Spinal cord (tissue), 10 donors: ENCODE data around the gene RASGRF2. TPM values are rescaled to one million over a fixed set of nuclear protein-coding genes. Genes with fewer than 3 reads are reported as not detected.

ENCODE experiments used
- DNase-seq, 6 donors: peaks; one replicate each; pipeline versions ENCODE4 v3.0.0 to v3.0.0-alpha.2; 2013 to 2015; ENCODE audit warnings: low spot score in 6 of 6, low read depth in 4 of 6
- H3K27ac ChIP-seq: one replicate; pipeline ENCODE4 v1.5.1; 2013; ENCODE audit warnings: low read depth, low read length, control low read depth
- H3K27me3 ChIP-seq: one replicate; pipeline ENCODE4 v1.6.1; 2013; ENCODE audit warnings: low read length; ENCODE audit not compliant: control insufficient read depth, insufficient read depth
- H3K36me3 ChIP-seq: one replicate; pipeline ENCODE4 v1.6.1; 2013; ENCODE audit warnings: low read length; ENCODE audit not compliant: control insufficient read depth, insufficient read depth
- H3K4me1 ChIP-seq: one replicate; pipeline ENCODE4 v1.6.1; 2013; ENCODE audit warnings: low read length; ENCODE audit not compliant: control insufficient read depth, insufficient read depth
- H3K4me3 ChIP-seq: one replicate; pipeline ENCODE4 v1.5.1; 2013; ENCODE audit warnings: low read depth, low read length, control low read depth
- H3K9me3 ChIP-seq: one replicate; pipeline ENCODE4 v1.6.1; 2013; ENCODE audit warnings: low read length; ENCODE audit not compliant: control insufficient read depth, insufficient read depth
- WGBS: methylation state at CpG from one replicate; pipeline ENCODE4 v1.1.5; 2013; ENCODE audit warnings: missing lambda C conversion rate; ENCODE audit not compliant: insufficient coverage; 5-methylcytosine and 5-hydroxymethylcytosine counted together
- polyA plus RNA-seq, 2 donors: library from polyadenylated mRNA; unstranded; fragments of 120-200 nt; gene quantifications; one replicate each; pipeline ENCODE4 v1.2.1, GENCODE V29; 2013; ENCODE audit not compliant: insufficient read length in 2 of 2
- total RNA-seq, 2 donors: library from RNA; depleted of rRNA in 1 of 2; stranded (reverse); fragments of 120-200 nt in 1 of 2; fragments of >200 nt in 1 of 2; gene quantifications; one replicate each; pipeline versions ENCODE4 v1.2.3 to v1.2.4, GENCODE V29; 2013 to 2014
- donor health status: healthy.

The RASGRF2 gene
- total and polyA plus RNA-seq, 4 donors, result 10.3 to 21.2 (median 14.6) TPM

GRCh38 chr5:81226949-81227348 is 266.8 kb downstream of the RASGRF2 start:
- peak in 1 of 6 donors; percentile 64 for DNase-seq
- Histone ChIP-seq H3K27ac (no peak overlapping the region), H3K4me1 (no peaks in the 10 kb centered on the region), H3K27me3 (no peaks in the 10 kb centered on the region), H3K4me3 (no peak overlapping the region), H3K36me3 (no peaks in the 10 kb centered on the region), H3K9me3 (no peaks in the 10 kb centered on the region)
- WGBS, result no CpG with 5 or more reads among the region's 1 CpG

- Histone ChIP-seq H3K27me3 (no peaks in the 10 kb centered on the region), H3K36me3 (no peaks in the 10 kb centered on the region), H3K9me3 (no peaks in the 10 kb centered on the region), H3K4me1 (peaks cover 10% of the 10 kb centered on the region), H3K4me3 (no peak overlapping the region), H3K27ac (no peak overlapping the region)
- DNase-seq, result no peak
- 73% methylated on average over 3 of the region's 4 CpGs for WGBS
Observed at GRCh38 chr5:81228084-81228483, 267.9 kb downstream of the RASGRF2 start.

GRCh38 chr5:81230416-81230815 is 270.3 kb downstream of the RASGRF2 start:
- 87% methylated on average over 4 of the region's 8 CpGs for WGBS
- no peak overlapping the region for H3K27ac ChIP-seq

GRCh38 chr5:81232464-81233079 is 272.4 kb downstream of the RASGRF2 start:
- WGBS, result 30% methylated on average over 12 of the region's 12 CpGs

More at GRCh38 chr5:81230416-81230815, 270.3 kb downstream of the RASGRF2 start:
- Histone ChIP-seq H3K4me1 (peaks cover 22% of the 10 kb centered on the region), H3K27me3 (no peaks in the 10 kb centered on the region), H3K36me3 (peaks cover 2% of the 10 kb centered on the region), H3K4me3 (no peak overlapping the region), H3K9me3 (no peaks in the 10 kb centered on the region)
- DNase-seq, result no peak

GRCh38 chr5:81233080-81233634 is 273.0 kb downstream of the RASGRF2 start, which contains the start of gene CKMT2:
TSS of gene CKMT2 (plus strand) at chr5:81233322. CDS start at chr5:81251133, 17,811 bp downstream.
- Histone ChIP-seq H3K27me3 (no peaks in the 10 kb centered on the region), H3K4me1 (peaks cover 24% of the 10 kb centered on the region), H3K27ac (peak within 1 kb of the TSS; percentile 53), H3K9me3 (no peaks in the 10 kb centered on the region), H3K36me3 (peaks cover 7% of the 10 kb centered on the region), H3K4me3 (peak within 1 kb of the TSS; percentile 16)
- WGBS, result 19% methylated on average over 18 of the region's 28 CpGs
- DNase-seq, result peak in 2 of 6 donors; percentile 56 to 66

More at GRCh38 chr5:81232464-81233079, 272.4 kb downstream of the RASGRF2 start:
- H3K4me1 ChIP-seq, result peaks cover 24% of the 10 kb centered on the region
- no peaks in the 10 kb centered on the region for H3K27me3 ChIP-seq
- H3K9me3 ChIP-seq, result no peaks in the 10 kb centered on the region
- peak overlapping the region; percentile 53 for H3K27ac ChIP-seq
- H3K4me3 ChIP-seq, result peak overlapping the region; percentile 16
- DNase-seq, result peak in 2 of 6 donors; percentile 13 to 45
- H3K36me3 ChIP-seq, result peaks cover 7% of the 10 kb centered on the region

GRCh38 chr5:81234299-81234698 is 274.1 kb downstream of the RASGRF2 start:
- 82% methylated on average over 7 of the region's 7 CpGs for WGBS
- H3K4me1 ChIP-seq, result peaks cover 24% of the 10 kb centered on the region

GRCh38 chr5:81234801-81235200 is 274.6 kb downstream of the RASGRF2 start:
- Histone ChIP-seq H3K27ac (no peak overlapping the region), H3K4me3 (no peak overlapping the region), H3K27me3 (no peaks in the 10 kb centered on the region), H3K4me1 (peaks cover 24% of the 10 kb centered on the region), H3K36me3 (peaks cover 7% of the 10 kb centered on the region), H3K9me3 (no peaks in the 10 kb centered on the region)
- WGBS, result 94% methylated on average over 2 of the region's 3 CpGs
- DNase-seq, result no peak

More at GRCh38 chr5:81234299-81234698, 274.1 kb downstream of the RASGRF2 start:
- Histone ChIP-seq H3K36me3 (peaks cover 7% of the 10 kb centered on the region), H3K27me3 (no peaks in the 10 kb centered on the region), H3K9me3 (no peaks in the 10 kb centered on the region), H3K27ac (peak overlapping the region; percentile 33), H3K4me3 (no peak overlapping the region)
- no peak for DNase-seq

GRCh38 chr5:81235287-81236072 is 275.3 kb downstream of the RASGRF2 start:
- H3K9me3 ChIP-seq, result no peaks in the 10 kb centered on the region
- peaks cover 24% of the 10 kb centered on the region for H3K4me1 ChIP-seq
- peak in 1 of 6 donors; percentile 53 for DNase-seq
- H3K36me3 ChIP-seq, result peaks cover 7% of the 10 kb centered on the region
- no peaks in the 10 kb centered on the region for H3K27me3 ChIP-seq
- 83% methylated on average over 9 of the region's 10 CpGs for WGBS
- H3K4me3 ChIP-seq, result no peak overlapping the region
- H3K27ac ChIP-seq, result no peak overlapping the region

GRCh38 chr5:81238460-81238859 is 278.3 kb downstream of the RASGRF2 start:
- Histone ChIP-seq H3K4me3 (no peak overlapping the region), H3K4me1 (peaks cover 10% of the 10 kb centered on the region), H3K27ac (no peak overlapping the region), H3K27me3 (no peaks in the 10 kb centered on the region), H3K9me3 (no peaks in the 10 kb centered on the region), H3K36me3 (peaks cover 7% of the 10 kb centered on the region)
- no peak for DNase-seq
- 97% methylated on average over 3 of the region's 4 CpGs for WGBS
